Stimulated activated naive CD8-positive, alpha-beta T cell treated with anti-CD3 and anti-CD28 coated beads, Interleukin-15, amount 100 ng/mL, for 72 hours (primary cell): Measurements from ENCODE around the gene ANKS1B.
"Not testable (repeated sequence)": the region's sequence is repeated elsewhere in the genome, so short reads cannot be mapped to it uniquely, and the experiment has no call there.

Experiments used
- ATAC-seq: fragments of 150-1000 bp; cut with Tn5 transposase; 2 replicates; pipeline ENCODE4 v1.10.0; 2021; ENCODE audit warnings: mild to moderate bottlenecking, moderate library complexity
- DNase-seq, 2 donors: peaks; one replicate each; pipeline ENCODE4 v3.0.0; 2021 to 2022
- H3K27ac Mint-ChIP-seq, 2 donors: one replicate each; pipeline ENCODE4 v1.8.0; 2022; ENCODE audit warnings: mild to moderate bottlenecking in 2 of 2, mixed read lengths in 2 of 2, moderate library complexity in 2 of 2
- H3K27me3 Mint-ChIP-seq: one replicate; pipeline ENCODE4 v1.8.0; 2022; ENCODE audit warnings: mixed read lengths
- H3K4me1 Mint-ChIP-seq: one replicate; pipeline ENCODE4 v1.8.0; 2022; ENCODE audit warnings: mild to moderate bottlenecking, mixed read lengths
- H3K4me3 Mint-ChIP-seq, 2 donors: one replicate each; pipeline ENCODE4 v1.8.0; 2022; ENCODE audit warnings: mild to moderate bottlenecking in 2 of 2, mixed read lengths in 2 of 2, moderate library complexity in 1 of 2
- H3K9me3 Mint-ChIP-seq, 2 donors: one replicate each; pipeline ENCODE4 v1.8.0; 2022; ENCODE audit warnings: mixed read lengths in 2 of 2

The ANKS1B gene

GRCh38 chr12:98863167-98863566 is 1121.6 kb downstream of the ANKS1B start:
- DNase-seq, result no peak
- H3K9me3 Mint-ChIP-seq, result peaks cover 7 to 11% of the 10 kb centered on the region in 2 donors
- no peak overlapping the region for H3K27ac Mint-ChIP-seq
- ATAC-seq, result no peak
- H3K4me1 Mint-ChIP-seq, result no peaks in the 10 kb centered on the region
- H3K27me3 Mint-ChIP-seq, result no peaks in the 10 kb centered on the region
- no peak overlapping the region for H3K4me3 Mint-ChIP-seq

- ATAC-seq (no peak), DNase-seq (no peak)
- H3K9me3 Mint-ChIP-seq, result peaks cover 7 to 11% of the 10 kb centered on the region in 2 donors
- H3K27me3 Mint-ChIP-seq, result peaks cover 7% of the 10 kb centered on the region
- H3K27ac Mint-ChIP-seq, result no peak overlapping the region
- H3K4me3 Mint-ChIP-seq, result no peak overlapping the region
- H3K4me1 Mint-ChIP-seq, result no peaks in the 10 kb centered on the region
Measured at GRCh38 chr12:98861251-98861650, 1123.5 kb downstream of the ANKS1B start.

GRCh38 chr12:98856897-98857540 is 1127.7 kb downstream of the ANKS1B start:
- H3K4me3 Mint-ChIP-seq, result no peak overlapping the region
- ATAC-seq, result no peak
- no peak for DNase-seq
- H3K27ac Mint-ChIP-seq, result no peak overlapping the region
- no peaks in the 10 kb centered on the region for H3K4me1 Mint-ChIP-seq
- H3K27me3 Mint-ChIP-seq, result peaks cover 8% of the 10 kb centered on the region
- H3K9me3 Mint-ChIP-seq, result no peaks in the 10 kb centered on the region

GRCh38 chr12:98852181-98852580 is 1132.6 kb downstream of the ANKS1B start:
- no peak for DNase-seq

GRCh38 chr12:98847242-98847641 is 1137.5 kb downstream of the ANKS1B start:
- Mint-ChIP-seq H3K27me3 (peaks cover 7% of the 10 kb centered on the region), H3K27ac (no peak overlapping the region), H3K4me3 (no peak overlapping the region), H3K9me3 (no peaks in the 10 kb centered on the region), H3K4me1 (no peaks in the 10 kb centered on the region)
- DNase-seq (no peak), ATAC-seq (no peak)

More at GRCh38 chr12:98852181-98852580, 1132.6 kb downstream of the ANKS1B start:
- Mint-ChIP-seq H3K27ac (no peak overlapping the region), H3K4me1 (no peaks in the 10 kb centered on the region), H3K9me3 (no peaks in the 10 kb centered on the region), H3K4me3 (no peak overlapping the region), H3K27me3 (peaks cover 15% of the 10 kb centered on the region)
- ATAC-seq, result no peak

- Mint-ChIP-seq H3K4me1 (no peaks in the 10 kb centered on the region), H3K27ac (no peak overlapping the region), H3K9me3 (no peaks in the 10 kb centered on the region), H3K4me3 (no peak overlapping the region), H3K27me3 (peaks cover 2% of the 10 kb centered on the region)
- no peak for DNase-seq
- ATAC-seq, result no peak
Measured at GRCh38 chr12:98845957-98846356, 1138.8 kb downstream of the ANKS1B start.

- Mint-ChIP-seq H3K27ac (no peak overlapping the region), H3K4me1 (no peaks in the 10 kb centered on the region), H3K4me3 (no peak overlapping the region), H3K27me3 (peaks cover 13% of the 10 kb centered on the region), H3K9me3 (no peaks in the 10 kb centered on the region)
- DNase-seq, result no peak
- no peak for ATAC-seq
Measured at GRCh38 chr12:98840325-98840724, 1144.4 kb downstream of the ANKS1B start.

GRCh38 chr12:98838231-98838647 is 1146.5 kb downstream of the ANKS1B start:
- no peak for ATAC-seq
- no peaks in the 10 kb centered on the region for H3K9me3 Mint-ChIP-seq
- H3K27ac Mint-ChIP-seq, result no peak overlapping the region
- DNase-seq, result no peak
- H3K4me1 Mint-ChIP-seq, result no peaks in the 10 kb centered on the region
- H3K4me3 Mint-ChIP-seq, result no peak overlapping the region
- peaks cover 13% of the 10 kb centered on the region for H3K27me3 Mint-ChIP-seq

- not testable (repeated sequence) for H3K4me1 Mint-ChIP-seq, H3K27ac Mint-ChIP-seq, H3K9me3 Mint-ChIP-seq, H3K4me3 Mint-ChIP-seq, DNase-seq, ATAC-seq
- peaks cover 13% of the 10 kb centered on the region for H3K27me3 Mint-ChIP-seq
Measured at GRCh38 chr12:98837134-98837752, 1147.5 kb downstream of the ANKS1B start.

GRCh38 chr12:98830657-98831056 is 1154.1 kb downstream of the ANKS1B start:
- peaks cover under 1% of the 10 kb centered on the region for H3K27me3 Mint-ChIP-seq
- H3K9me3 Mint-ChIP-seq, result no peaks in the 10 kb centered on the region
- H3K27ac Mint-ChIP-seq, result no peak overlapping the region
- H3K4me3 Mint-ChIP-seq, result no peak overlapping the region
- no peak for ATAC-seq
- H3K4me1 Mint-ChIP-seq, result no peaks in the 10 kb centered on the region
- no peak for DNase-seq

- Mint-ChIP-seq H3K4me3 (no peak overlapping the region), H3K27me3 (peaks cover 6% of the 10 kb centered on the region), H3K4me1 (no peaks in the 10 kb centered on the region), H3K9me3 (no peaks in the 10 kb centered on the region), H3K27ac (no peak overlapping the region)
- ATAC-seq, result no peak
- no peak for DNase-seq
Measured at GRCh38 chr12:98828802-98829600, 1155.7 kb downstream of the ANKS1B start.

GRCh38 chr12:98823012-98823411 is 1161.7 kb downstream of the ANKS1B start:
- no peak overlapping the region for H3K4me3 Mint-ChIP-seq
- H3K4me1 Mint-ChIP-seq, result no peaks in the 10 kb centered on the region
- DNase-seq (no peak), ATAC-seq (no peak)
- H3K27me3 Mint-ChIP-seq, result peaks cover 16% of the 10 kb centered on the region
- H3K9me3 Mint-ChIP-seq, result no peaks in the 10 kb centered on the region
- no peak overlapping the region for H3K27ac Mint-ChIP-seq

GRCh38 chr12:98821866-98822265 is 1162.9 kb downstream of the ANKS1B start:
- Mint-ChIP-seq H3K27me3 (peaks cover 16% of the 10 kb centered on the region), H3K4me3 (no peak overlapping the region), H3K4me1 (no peaks in the 10 kb centered on the region), H3K27ac (no peak overlapping the region), H3K9me3 (no peaks in the 10 kb centered on the region)
- ATAC-seq, result no peak
- DNase-seq, result no peak

GRCh38 chr12:98821232-98821631 is 1163.5 kb downstream of the ANKS1B start:
- Mint-ChIP-seq H3K4me3 (no peak overlapping the region), H3K4me1 (no peaks in the 10 kb centered on the region), H3K27me3 (peaks cover 17% of the 10 kb centered on the region), H3K27ac (no peak overlapping the region), H3K9me3 (no peaks in the 10 kb centered on the region)
- ATAC-seq (no peak), DNase-seq (no peak)

GRCh38 chr12:98819821-98820404 is 1164.8 kb downstream of the ANKS1B start:
- no peak overlapping the region for H3K27ac Mint-ChIP-seq
- DNase-seq, result no peak
- ATAC-seq, result no peak
- peaks cover 30% of the 10 kb centered on the region for H3K27me3 Mint-ChIP-seq
- H3K9me3 Mint-ChIP-seq, result no peaks in the 10 kb centered on the region
- no peaks in the 10 kb centered on the region for H3K4me1 Mint-ChIP-seq
- no peak overlapping the region for H3K4me3 Mint-ChIP-seq

GRCh38 chr12:98819071-98819470 is 1165.7 kb downstream of the ANKS1B start:
- Mint-ChIP-seq H3K27ac (no peak overlapping the region), H3K4me3 (no peak overlapping the region), H3K27me3 (peaks cover 33% of the 10 kb centered on the region), H3K9me3 (no peaks in the 10 kb centered on the region), H3K4me1 (no peaks in the 10 kb centered on the region)
- ATAC-seq (no peak), DNase-seq (no peak)
